NOMO-1 treated with DMSO at 0.1 percent for 48 hours (cell line): ENCODE measurements around the gene TPK1.
A peak's percentile ranks its signal among the peaks of the same experiment; 100 is the strongest.

ENCODE experiments used
- DNase-seq: peaks from one replicate; lab custom pipeline; 2025; ENCODE audit not compliant: unreplicated experiment; lab: John Stamatoyannopoulos, UW

The TPK1 gene

DNA sequence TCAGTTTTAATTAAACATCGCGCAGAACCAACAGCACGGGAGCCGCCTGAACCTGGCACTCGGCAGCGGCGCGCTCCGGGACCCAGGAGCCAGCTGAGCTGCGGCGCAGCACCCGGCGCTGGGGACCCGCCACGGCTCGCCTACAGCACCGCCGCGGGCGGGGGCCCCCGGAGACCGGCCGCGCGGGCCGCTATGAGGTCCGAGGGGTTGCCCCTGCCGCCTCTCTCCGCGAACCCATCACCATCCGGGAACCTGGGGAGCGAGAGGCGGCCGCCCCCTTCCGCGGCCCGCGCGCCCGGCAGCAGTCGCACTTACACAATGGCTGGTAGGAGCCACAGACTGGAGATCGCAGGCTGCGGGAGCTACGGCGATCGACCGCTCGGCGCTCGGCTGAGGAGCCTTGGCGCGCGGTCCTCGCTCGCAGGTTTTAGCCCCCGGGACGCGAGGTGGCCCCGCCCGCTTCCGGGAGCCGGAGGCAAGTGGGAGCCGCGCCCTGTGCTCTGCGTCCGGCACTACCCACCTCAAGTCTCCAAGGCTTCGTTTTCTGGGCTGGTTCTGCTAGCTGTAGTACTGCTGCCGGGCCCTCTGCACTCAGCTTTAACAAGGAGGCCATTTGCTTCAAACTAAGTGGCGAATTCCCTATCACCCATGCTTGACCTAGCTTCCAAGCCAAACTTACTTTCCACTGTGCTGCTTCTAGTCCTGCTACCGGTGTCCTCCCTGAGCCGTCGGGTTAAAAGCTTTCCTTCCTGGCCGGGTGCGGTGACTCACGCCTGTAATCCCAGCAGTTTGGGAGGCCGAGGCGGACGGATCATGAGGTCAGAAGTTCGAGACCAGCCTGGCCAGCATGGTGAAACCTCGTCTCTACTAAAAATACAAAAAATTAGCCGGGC is at the start of gene TPK1:
TSS of gene TPK1 (minus strand) at position 402 of the 893 bp plus-strand sequence. CDS start 451 bp downstream, outside the sequence.
- peak; percentile 76 for DNase-seq

DNA sequence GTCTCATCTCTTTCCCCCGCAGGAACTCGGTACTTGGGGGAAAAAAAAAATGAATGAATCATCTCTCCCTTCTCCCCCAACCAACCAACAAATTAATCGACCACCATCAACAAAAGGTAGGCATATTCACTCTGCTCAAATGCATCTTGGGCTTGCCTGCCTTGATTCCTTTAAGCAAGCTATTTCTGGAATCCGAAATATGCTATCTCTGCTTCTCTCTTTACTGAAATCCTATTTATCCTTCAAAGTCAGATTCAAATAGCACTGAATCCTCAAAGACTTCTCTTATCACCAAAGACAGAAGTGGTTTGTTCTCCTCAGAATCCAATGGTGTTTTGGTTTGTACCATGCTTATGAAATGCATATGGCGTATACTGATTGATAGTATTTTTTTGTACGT is 49.6 kb upstream of the TPK1 start:
- no peak for DNase-seq

DNA sequence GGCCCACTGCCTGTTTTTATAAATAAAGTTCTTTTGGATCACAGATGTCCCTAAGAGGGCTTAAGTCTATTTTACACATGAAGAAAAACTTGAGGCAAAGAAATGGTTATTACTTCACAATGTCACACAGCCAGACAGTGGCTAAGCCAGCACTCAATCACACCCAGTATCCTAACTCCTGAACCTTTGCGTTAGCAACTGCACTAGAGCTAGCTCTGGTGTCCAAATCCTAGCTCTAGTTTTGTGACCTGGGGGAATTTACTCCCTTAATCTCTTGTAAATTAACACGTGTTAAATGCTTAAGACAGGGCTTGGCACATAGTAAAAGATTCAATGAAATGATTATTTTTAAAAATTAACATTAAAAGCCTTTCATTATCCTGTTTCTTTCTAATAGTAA is 49.0 kb upstream of the TPK1 start:
- no peak for DNase-seq

DNA sequence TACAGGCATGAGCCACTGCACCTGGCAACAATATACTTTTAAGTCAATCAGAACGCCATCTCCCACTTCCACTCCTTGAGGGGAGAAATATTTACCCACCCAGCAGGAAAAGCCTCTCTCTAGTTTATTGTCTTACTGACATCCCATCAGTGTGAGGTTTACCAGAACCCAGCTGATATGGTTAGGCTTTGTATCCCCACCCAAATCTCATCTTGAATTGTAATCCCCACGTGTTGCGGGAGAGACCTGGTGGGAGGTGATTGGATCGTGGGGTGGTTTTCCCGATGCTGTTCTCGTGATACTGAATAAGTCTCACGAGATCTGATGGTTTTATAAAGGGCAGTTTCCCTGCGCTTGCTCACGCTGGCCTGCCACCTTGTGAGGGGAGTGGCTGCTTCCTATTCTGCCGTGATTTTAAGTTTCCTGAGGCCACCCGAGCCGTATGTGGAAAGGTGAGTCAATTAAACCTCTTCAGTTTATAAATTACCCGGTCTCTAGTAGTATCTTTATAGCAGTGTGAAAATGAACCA is 37.5 kb upstream of the TPK1 start:
- no peak for DNase-seq

DNA sequence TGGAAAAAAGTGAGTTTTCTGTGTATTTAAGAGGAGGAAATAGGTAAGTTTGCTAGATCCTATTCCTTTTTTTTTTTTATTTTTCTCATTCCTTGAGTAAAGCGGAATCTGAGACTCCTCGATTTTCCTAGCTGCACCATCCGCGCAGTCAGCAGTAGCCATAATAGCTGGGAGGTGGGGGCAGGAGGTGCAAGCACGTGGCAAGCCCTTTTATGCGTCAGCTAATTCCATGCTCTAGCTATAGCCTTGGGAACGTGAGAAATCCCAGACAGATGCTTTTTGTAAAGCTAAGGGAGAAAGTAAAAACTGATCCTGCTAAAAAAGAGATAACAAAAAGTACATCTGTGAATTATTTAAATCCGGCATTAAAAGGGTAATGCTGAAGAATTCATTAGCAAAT is 33.2 kb upstream of the TPK1 start:
- no peak for DNase-seq

DNA sequence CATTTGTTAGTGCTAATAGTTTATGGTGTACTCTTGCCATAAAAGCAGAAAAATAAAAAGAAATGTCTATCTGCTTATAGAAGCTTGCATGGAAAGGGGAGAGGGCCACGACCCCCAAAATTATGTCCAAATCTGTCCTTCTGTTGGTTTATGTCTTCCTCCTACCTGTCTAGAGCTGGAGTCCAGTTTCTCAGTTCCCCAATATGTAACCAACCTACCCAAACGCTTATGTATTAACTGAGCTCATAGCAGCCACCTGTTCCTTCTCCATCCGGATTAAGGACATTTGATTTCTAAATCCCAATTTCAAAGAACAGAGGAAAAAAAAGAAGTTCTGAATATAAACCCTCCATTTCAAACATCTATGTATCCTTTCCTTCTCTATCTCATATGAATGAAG is 30.3 kb upstream of the TPK1 start:
- DNase-seq: no peak

DNA sequence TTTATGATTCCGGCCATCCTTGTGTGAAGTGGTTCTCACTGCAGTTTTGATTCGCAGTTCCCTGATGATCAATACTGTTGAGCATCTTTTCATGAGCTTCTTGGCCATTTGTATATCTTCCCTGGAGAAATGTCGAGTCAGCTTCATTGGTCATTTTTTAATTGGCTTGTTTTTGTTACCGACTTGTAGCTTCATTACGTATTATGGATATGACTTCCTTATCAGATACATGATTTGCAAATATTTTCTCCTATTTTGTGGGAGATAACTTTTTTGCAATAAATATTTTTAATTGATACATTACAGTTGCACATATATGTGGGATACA is 27.4 kb upstream of the TPK1 start:
- DNase-seq: no peak

DNA sequence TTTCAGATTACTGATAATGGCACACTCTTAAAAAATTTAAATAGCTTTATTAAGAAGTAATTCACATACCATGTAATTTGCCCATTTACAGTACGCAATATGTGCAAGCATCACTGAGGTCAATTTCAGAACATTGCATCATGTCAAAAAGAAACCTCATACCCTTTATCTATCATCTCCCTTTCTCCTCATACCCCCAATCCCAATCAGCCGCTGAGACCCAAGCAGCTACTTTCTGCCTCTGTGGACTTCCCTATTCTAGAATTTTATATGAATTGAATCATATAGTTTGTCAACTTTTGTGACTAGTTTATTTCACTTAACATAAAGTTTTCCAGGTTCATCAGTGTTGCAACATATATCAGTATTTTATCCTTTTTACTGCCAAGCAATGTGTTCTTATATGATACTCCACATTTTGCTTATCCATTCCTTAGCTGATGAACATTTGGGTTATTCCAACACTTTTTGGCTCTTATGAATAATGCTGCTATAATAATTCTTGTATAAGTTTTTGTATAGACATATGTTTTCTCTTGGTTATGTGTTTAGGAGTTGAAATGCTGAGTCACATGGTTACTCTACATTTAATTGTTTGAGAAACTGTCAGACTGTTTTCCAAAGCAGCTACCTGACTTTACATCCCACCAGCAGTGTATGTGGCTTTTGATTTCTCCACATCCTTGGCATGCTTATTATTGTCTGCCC is 26.9 kb upstream of the TPK1 start:
- no peak for DNase-seq

DNA sequence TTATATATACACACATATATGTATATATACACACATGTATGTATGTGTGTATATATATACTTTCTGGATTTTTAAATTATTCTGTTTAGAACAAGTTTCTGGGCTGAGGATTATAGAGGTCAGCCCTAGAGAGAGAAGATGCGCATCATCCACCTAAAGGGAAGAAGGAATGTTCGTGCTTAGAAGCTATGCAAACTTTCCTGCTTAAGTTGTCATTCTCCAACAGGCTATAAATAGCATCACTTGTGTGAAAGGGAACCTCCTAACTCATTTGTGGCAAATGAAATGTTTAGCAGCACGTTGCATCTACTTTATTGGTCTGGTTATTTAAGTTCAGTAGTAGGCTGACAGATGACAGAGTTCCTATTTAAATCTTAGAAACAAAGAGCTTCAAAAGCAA is 23.9 kb upstream of the TPK1 start:
- no peak for DNase-seq

DNA sequence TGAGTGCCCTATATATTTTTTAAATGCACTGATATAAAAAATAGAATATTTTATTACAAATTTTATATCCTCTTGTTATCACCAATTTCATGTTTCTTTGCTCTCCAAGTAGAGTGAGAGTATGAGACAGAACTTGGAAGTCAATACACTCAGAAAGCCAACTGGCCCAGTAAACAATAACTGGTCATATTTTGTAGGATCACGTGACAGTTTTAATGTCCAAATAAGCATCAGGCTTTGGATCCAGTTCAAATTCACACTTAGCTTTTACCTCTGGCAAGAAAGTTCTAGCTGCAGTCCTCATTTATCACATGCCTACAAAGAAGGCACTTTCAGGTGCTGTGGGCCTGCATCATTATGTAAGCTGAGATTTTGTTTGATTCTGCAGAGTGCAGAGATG is 21.6 kb upstream of the TPK1 start:
- DNase-seq: no peak

DNA sequence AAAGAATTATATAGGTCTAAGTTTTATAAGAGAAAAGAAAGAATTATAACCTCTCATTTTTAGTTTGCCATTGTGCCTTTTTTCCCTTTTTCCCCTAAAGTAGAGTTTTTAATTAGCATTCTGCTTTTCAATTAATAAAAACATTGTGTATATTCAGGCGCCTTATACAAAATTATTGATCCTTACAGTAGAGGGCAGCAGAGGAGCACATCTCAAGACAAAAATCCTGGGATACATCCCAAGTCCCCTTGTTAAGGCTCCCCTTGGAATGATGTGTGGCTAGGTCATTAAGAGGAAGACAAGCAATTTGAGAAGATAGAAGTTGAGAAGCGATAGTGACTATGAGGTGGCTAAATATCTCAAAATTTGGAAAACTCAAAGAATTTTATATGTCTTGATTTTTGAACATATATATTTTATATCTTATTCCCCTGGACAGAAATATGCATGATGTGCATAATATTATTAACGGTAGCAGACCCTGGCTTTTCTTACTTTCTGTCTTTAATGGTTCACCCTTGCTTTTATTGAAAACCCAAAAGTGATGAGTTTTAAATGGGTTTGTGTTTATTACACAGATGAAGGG is 19.1 kb upstream of the TPK1 start:
- no peak for DNase-seq

DNA sequence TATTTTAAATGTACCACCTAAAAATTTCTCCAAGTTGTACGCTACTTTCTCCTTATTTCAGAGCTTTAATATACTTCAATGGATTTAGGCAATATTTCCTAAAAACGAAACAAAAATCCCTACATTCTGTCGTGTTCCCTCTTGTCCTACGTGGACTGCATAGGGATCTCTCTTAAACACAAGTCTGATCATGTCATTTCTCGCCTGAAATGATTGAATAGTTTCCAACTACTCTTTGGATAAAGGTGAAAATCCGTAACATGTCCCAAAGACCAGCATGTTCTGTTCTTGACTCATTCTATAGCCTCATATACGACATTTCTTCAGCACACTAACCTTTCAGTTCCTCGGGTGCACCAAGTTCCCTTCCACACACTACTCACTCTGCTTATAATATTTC is 17.7 kb upstream of the TPK1 start:
- DNase-seq: no peak

DNA sequence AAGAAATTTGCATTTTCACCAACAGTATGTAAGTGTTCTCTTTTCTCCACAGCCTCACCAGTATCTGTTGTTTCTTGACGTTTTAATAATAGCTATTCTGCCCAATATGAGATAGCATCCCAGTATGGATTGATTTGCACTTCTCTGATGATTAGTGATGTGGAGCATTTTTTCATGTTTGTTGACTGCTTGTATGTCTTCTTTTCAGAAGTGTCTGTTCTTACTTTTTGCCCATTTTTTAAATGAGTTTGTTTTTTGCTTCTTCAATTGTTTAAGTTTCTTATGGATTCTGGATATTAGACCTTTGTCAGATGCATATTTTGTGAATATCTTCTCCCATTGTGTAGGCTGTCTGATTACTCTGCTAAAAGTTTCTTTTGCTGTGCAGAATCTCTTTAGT is 12.2 kb upstream of the TPK1 start:
- no peak for DNase-seq

DNA sequence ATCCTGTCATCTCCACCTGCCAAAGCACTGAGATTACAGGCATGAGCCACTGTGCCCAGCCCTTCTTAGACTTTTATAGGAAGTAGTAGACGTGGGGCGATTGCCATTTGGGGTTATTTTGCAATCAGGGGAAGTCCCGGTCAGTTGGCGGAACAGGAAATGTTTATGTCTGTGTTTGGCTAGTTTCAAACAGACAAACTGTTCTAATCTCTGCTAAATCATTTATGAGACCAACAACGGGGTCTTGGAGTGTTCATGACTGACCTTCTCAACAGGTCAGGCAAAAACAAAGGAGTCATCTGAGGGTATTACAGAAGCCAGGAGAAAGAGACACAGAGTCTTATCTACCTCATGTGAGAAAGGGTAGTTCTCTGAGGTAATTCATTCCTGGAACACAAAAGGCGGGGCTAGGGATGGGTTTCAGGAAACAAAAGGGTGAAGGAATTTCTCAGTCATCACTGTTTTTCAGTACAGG is 6.6 kb upstream of the TPK1 start:
- peak; percentile 71 for DNase-seq

DNA sequence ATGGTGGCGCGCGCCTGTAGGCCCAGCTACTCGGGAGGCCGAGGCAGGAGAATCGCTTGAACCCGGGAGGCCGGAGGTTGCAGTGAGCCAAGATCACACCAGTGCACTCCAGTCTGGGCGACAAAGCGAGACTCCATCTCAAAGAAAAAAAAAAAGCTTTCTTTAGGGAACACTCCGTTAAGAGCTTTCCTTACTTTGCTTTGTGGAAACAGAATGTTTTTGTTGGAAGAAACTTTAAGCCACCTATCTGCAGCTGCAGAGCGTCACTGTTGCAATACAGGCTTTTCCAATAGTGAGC is 641 bp upstream of the TPK1 start:
- DNase-seq: no peak

DNA sequence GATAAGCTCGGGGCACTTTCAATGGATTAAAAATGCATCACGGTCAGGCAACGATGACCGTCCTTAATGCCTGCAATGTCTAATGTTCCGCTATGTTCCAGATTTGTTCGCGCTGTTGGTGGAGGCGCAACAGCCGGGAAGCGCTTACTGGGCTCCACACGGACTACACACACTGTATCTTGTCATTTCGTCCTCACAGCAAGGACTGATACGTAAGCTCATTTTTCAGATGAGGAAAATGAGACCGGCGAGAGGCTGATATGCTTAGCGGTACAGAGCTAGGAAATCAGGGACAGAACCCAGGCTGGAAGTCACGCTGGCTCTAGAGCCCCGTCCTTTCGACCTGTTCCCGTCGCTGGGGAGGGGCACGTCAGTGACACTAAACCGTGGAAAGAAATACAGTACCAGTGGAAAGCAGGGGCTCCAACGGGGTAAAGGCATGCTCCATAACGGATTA is 670 bp downstream of the TPK1 start:
- no peak for DNase-seq

DNA sequence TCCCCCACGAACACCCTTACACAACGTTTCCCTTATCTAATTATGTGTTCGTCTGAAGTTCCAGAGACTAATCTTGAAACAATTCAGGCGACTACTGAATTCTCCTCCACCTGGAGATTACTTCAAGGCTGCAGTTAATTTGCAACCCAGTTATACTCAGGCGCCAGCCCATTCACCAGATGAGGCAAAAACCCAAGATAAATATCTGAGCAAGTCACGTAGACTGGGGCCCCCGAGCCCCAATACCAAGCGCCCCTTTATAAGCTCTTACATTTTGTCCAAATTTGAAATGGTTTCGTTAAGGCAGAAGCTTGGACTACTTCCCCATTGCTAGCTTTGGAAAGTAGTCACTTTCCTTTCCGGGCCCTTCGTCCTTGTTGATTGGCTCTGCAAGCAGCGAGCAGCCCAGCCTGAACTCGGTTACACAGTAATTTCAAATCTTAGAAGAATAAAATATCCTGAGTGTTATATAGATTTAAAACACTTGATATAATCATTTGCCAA is 1.2 kb downstream of the TPK1 start:
- peak; percentile 36 for DNase-seq

DNA sequence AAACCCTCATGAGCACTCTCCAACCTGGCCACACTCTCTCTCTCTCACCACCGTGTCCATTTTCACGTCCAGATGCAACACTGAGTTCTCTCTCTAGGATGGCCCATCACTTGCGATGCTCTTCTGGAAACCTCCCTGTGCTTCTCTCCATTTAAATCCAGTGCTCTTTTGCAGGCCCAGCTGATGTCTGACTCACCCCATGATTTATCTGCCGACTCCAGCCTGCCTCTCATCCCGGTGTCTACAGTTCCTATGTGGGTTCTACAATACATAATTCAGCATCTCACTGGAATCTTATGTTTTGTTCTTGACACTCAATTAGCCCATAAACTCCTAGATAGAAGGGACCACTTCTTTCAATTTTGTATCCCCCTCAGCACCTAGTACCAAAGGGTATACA is 5.0 kb downstream of the TPK1 start:
- no peak for DNase-seq

DNA sequence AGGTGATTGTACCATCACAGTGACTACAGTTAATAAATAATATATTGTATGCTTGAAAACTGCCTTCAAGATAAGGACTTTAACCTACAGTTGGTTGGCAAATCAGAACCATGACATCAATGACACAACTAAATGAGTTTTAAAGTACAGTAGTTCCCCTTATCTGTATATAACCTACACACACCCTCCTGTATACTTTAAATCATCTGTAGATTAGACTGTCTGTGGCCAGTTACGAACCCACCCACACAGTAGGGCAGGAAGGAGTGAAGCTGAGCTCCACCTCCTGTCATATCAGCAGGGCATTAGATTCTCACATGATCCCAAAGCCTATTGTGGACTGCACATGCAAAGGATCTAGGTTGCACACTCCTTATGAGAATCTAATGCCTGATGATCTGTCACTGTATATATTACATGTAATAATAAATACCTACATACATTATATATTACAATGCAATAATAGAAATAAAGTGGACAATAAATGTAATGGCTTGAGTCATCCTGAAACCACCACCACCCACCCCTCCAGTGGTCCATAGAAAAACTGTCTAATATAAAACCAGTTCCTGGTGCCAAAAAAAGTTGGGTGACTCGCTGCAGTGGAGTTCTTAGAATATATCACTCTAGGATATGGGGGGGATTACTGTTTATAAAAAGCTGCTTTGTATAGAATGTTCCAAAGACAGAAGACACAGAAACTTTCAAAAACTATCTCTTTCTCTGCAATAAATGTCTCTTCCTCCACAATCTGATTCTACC is 5.6 kb downstream of the TPK1 start:
- no peak for DNase-seq

DNA sequence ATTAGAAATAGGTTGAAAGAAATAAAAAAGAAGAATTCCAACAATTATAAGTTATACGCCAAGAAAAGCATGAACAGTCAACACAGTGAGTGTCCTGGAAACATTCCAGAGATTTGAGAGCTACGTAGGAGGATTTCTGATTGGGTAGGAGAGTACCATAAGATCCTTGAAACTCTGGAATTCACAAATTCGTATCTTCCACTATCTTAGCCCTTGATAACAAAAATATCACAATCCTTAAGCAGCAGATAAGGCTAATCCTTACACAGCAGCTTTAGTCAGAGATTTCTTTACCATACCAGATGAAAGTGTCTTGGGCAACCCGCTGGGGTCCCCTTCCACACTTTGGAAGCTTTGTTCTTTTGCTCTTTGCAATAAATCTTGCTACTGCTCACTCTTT is 8.2 kb downstream of the TPK1 start:
- DNase-seq: no peak

DNA sequence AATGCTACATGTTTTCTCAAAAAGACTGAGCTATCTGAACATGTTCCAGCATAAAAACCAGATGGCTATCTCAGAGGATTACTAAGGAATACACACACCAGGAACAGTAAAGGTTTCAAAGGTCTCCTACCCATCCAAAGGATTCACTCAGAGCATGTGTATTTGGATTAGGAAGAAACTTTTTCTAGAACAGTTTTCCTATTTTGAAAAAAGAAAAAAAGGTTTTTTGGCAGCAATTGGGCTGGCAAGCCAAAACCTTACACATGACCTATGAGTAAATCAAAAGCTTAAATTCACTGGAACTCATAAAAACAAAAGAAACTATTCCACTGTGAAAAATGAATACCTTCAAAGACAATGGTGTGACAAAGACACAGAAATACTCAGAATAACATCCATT is 9.6 kb downstream of the TPK1 start:
- no peak for DNase-seq
